HEK293 (cell line): ENCODE results near the gene BHLHE23.

Source experiments
- CTCF ChIA-PET: fragments of 350-600 bp; formaldehyde crosslinking; extraction: SDS; loops from one replicate; lab custom pipeline; 2021; ENCODE audit warnings: antibody characterized with exemption; lab: Yijun Ruan, JAX
- POLR2A ChIA-PET: fragments of 300-600 bp; formaldehyde crosslinking; extraction: SDS; loops from one replicate; lab custom pipeline; 2020; ENCODE audit warnings: antibody characterized with exemption, inconsistent platforms; lab: Yijun Ruan, JAX
- H3K27ac ChIP-seq: fragments of 200-500 bp; sonication (Bioruptor generic); 2 replicates; pipeline ENCODE4 v1.5.1; 2014; ENCODE audit warnings: low read depth, low read length, control low read depth, inconsistent platforms; ENCODE audit errors: extremely low read depth
- H3K36me3 ChIP-seq, 2 experiments: fragments of 200-500 bp in 1 of 2; sonication (Bioruptor generic) in 1 of 2; 1 replicate in 1 of 2; 2 replicates in 1 of 2; pipeline ENCODE4 v1.5.1; 2014 to 2017; ENCODE audit warnings: inconsistent platforms in 2 of 2, low read length in 2 of 2; ENCODE audit not compliant: control insufficient read depth in 2 of 2, insufficient read depth in 1 of 2
- H3K4me1 ChIP-seq: fragments of 200-500 bp; sonication (Bioruptor generic); 2 replicates; pipeline ENCODE4 v1.5.1; 2014; ENCODE audit warnings: mild to moderate bottlenecking, low read length, inconsistent platforms; ENCODE audit not compliant: control insufficient read depth, insufficient read depth
- H3K4me3 ChIP-seq: 2 replicates; pipeline ENCODE4 v1.5.1; 2011; ENCODE audit warnings: low read depth, mild to moderate bottlenecking, control low read depth, low read length, moderate library complexity
- H3K9me3 ChIP-seq: fragments of 200-500 bp; sonication (Bioruptor generic); 2 replicates; pipeline ENCODE4 v1.5.1; 2014; ENCODE audit warnings: low read depth, low read length, inconsistent platforms; ENCODE audit not compliant: control insufficient read depth, insufficient read depth
- BCL11B ChIP-seq: fragments of 450-650 bp; formaldehyde crosslinking; IDR thresholded peaks from 2 replicates; pipeline ENCODE4 v1.5.1; 2016; ENCODE audit warnings: low read depth, missing biosample characterization, missing genetic modification characterization
- GFI1B ChIP-seq: fragments of 450-650 bp; formaldehyde crosslinking; IDR thresholded peaks from 2 replicates; pipeline ENCODE4 v1.5.1; 2016; ENCODE audit warnings: missing biosample characterization, missing genetic modification characterization
- KLF16 ChIP-seq: fragments of 450-650 bp; formaldehyde crosslinking; IDR thresholded peaks from 2 replicates; pipeline ENCODE4 v1.5.1; 2017; ENCODE audit warnings: missing biosample characterization, missing genetic modification characterization
- KLF7 ChIP-seq: fragments of 450-650 bp; formaldehyde crosslinking; IDR thresholded peaks from 2 replicates; pipeline ENCODE4 v1.5.1; 2016; ENCODE audit warnings: missing biosample characterization, missing genetic modification characterization, borderline replicate concordance
- SETDB1 ChIP-seq: IDR thresholded peaks from one replicate; pipeline ENCODE4 v1.6.1; 2017; ENCODE audit warnings: mild to moderate bottlenecking, low read length, moderate library complexity, mixed read lengths; ENCODE audit not compliant: insufficient read length
- TCF7L2 ChIP-seq: IDR thresholded peaks from 2 replicates; pipeline ENCODE4 v1.6.1; 2011; ENCODE audit warnings: low read depth, mild to moderate bottlenecking, inconsistent platforms, low read length, moderate library complexity, borderline replicate concordance
- ZNF114 ChIP-seq: fragments of 450-650 bp; formaldehyde crosslinking; IDR thresholded peaks from 2 replicates; pipeline ENCODE4 v1.5.0; 2017; ENCODE audit warnings: missing biosample characterization, missing genetic modification characterization
- ZNF335 ChIP-seq: fragments of 450-650 bp; formaldehyde crosslinking; conservative IDR thresholded peaks from 2 replicates; pipeline ENCODE4 v1.5.1; 2016; ENCODE audit warnings: missing biosample characterization, missing genetic modification characterization
- ZNF768 ChIP-seq: fragments of 450-650 bp; formaldehyde crosslinking; IDR thresholded peaks from 2 replicates; pipeline ENCODE4 v1.5.1; 2018; ENCODE audit warnings: missing biosample characterization, mild to moderate bottlenecking, missing genetic modification characterization
- TF ChIP-seq, protein P1 (sequence below): fragments of 450-650 bp; formaldehyde crosslinking; IDR thresholded peaks from 2 replicates; pipeline ENCODE4 v1.5.1; 2016; ENCODE audit warnings: missing biosample characterization, missing genetic modification characterization
- TF ChIP-seq, protein P2 (sequence below): fragments of 450-650 bp; formaldehyde crosslinking; IDR thresholded peaks from 2 replicates; pipeline ENCODE4 v1.5.1; 2016; ENCODE audit warnings: missing biosample characterization, missing genetic modification characterization, borderline replicate concordance
- TF ChIP-seq, protein P3 (sequence below): fragments of 450-650 bp; formaldehyde crosslinking; IDR thresholded peaks from 2 replicates; pipeline ENCODE4 v1.5.1; 2016; ENCODE audit warnings: missing biosample characterization, missing genetic modification characterization
- TF ChIP-seq, protein P4 (sequence below): fragments of 450-650 bp; formaldehyde crosslinking; conservative IDR thresholded peaks from 2 replicates; pipeline ENCODE4 v1.5.1; 2016; ENCODE audit warnings: low read depth, missing biosample characterization, missing genetic modification characterization
- TF ChIP-seq, protein P5 (sequence below): fragments of 450-650 bp; formaldehyde crosslinking; IDR thresholded peaks from 2 replicates; pipeline ENCODE4 v1.5.1; 2016; ENCODE audit warnings: missing biosample characterization, missing genetic modification characterization
- TF ChIP-seq, protein P6 (sequence below): fragments of 450-650 bp; formaldehyde crosslinking; conservative IDR thresholded peaks from 2 replicates; pipeline ENCODE4 v1.5.1; 2016; ENCODE audit warnings: low read depth, missing biosample characterization, missing genetic modification characterization

BHLHE23 gene

DNA sequence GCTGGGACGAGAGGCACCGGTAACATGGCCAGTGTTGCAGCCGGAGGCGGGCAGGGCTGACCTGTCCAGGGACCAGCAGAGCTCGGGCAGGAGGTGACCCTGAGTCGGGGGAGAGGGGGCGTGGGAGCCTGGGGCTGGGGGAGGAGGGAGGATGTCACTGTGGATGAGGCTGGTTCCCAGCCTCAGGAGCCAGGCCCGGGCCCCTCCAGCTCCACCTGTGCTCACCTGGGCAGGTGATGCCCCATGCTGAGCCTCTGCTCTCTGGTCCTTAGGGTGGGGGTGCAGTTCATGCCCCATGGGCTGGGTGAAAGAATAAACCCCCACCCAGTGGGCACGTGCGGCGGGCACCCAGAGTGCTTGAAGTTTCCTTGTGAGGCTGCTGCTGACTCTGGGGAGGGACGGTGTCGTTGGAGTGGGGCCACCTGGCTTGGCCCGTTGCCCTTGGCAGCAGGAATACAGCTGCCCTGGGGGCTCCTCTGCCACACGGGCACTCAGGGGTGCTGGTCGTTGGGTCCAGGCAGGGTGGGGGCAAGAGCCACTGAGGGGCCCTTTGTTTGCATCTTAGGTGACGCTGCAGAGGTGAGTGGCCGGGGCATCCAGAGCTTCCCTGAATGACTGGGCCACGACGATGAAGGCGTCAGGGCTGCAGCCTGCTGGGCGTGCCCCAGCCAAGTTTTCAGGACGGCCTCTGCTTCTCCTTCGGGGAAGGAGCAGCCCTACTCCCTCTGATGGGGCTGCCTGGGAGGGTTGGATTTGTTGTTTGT lies 24.7 kb upstream of the BHLHE23 start (continued):
- TF ChIP-seq, protein P1, sequence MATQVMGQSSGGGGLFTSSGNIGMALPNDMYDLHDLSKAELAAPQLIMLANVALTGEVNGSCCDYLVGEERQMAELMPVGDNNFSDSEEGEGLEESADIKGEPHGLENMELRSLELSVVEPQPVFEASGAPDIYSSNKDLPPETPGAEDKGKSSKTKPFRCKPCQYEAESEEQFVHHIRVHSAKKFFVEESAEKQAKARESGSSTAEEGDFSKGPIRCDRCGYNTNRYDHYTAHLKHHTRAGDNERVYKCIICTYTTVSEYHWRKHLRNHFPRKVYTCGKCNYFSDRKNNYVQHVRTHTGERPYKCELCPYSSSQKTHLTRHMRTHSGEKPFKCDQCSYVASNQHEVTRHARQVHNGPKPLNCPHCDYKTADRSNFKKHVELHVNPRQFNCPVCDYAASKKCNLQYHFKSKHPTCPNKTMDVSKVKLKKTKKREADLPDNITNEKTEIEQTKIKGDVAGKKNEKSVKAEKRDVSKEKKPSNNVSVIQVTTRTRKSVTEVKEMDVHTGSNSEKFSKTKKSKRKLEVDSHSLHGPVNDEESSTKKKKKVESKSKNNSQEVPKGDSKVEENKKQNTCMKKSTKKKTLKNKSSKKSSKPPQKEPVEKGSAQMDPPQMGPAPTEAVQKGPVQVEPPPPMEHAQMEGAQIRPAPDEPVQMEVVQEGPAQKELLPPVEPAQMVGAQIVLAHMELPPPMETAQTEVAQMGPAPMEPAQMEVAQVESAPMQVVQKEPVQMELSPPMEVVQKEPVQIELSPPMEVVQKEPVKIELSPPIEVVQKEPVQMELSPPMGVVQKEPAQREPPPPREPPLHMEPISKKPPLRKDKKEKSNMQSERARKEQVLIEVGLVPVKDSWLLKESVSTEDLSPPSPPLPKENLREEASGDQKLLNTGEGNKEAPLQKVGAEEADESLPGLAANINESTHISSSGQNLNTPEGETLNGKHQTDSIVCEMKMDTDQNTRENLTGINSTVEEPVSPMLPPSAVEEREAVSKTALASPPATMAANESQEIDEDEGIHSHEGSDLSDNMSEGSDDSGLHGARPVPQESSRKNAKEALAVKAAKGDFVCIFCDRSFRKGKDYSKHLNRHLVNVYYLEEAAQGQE: no peak
- no peak for TF ChIP-seq SETDB1
- TF ChIP-seq, protein P2, sequence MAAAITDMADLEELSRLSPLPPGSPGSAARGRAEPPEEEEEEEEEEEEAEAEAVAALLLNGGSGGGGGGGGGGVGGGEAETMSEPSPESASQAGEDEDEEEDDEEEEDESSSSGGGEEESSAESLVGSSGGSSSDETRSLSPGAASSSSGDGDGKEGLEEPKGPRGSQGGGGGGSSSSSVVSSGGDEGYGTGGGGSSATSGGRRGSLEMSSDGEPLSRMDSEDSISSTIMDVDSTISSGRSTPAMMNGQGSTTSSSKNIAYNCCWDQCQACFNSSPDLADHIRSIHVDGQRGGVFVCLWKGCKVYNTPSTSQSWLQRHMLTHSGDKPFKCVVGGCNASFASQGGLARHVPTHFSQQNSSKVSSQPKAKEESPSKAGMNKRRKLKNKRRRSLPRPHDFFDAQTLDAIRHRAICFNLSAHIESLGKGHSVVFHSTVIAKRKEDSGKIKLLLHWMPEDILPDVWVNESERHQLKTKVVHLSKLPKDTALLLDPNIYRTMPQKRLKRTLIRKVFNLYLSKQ (tag by site-specific recombination): no peak
- TF ChIP-seq ZNF114 (tag by site-specific recombination): no peak
- TF ChIP-seq ZNF335 (tag by site-specific recombination): no peak
- no peak for TF ChIP-seq GFI1B (tag by site-specific recombination)
- TF ChIP-seq, all 188 proteins: peak for 0

DNA sequence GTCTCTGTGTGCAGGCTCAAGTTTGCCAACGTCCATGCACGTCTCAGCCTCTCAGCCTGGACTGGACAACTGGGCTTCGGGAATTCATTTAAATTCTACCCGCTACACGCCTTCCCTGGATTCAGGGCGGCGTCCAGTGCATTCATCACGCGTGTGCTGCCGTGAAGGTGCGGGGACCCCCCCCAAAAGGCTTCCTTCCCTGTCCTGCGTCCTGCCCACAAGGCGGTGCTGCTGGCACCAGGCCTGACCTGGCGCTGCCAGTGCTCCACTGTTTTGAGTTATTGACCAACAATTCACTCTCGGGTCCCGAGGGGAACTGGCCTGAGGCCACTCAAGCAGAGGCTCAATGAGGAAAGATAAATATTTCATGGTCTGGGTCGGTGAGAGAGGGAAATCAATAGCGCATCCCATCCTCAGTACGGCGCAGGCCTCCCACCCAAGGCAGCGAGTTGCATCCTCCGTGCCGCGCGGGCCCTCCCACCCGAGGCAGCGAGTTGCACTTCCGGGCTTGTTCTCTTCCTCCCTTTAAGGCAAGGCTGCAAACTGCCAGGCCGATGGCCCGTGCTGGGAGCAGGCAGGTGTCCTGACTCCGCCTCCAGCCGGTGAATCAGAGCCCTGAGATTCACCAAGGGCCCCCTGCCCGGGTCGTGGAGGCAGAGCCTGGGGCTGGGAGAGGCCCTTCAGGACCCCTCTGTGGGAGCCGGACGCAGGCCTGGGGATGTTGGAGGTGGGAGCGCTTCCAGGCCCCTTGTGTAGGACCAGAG lies 22.8 kb upstream of the BHLHE23 start:
- no peaks in the 10 kb centered on the region for H3K4me1 ChIP-seq
- ChIA-PET CTCF (no interaction called here), POLR2A (no interaction called here)
- no peaks in the 10 kb centered on the region for H3K9me3 ChIP-seq
- H3K27ac ChIP-seq: no peak overlapping the region
- H3K36me3 ChIP-seq: no peaks in the 10 kb centered on the region
- H3K4me3 ChIP-seq: no peak overlapping the region
- TF ChIP-seq, protein P3, sequence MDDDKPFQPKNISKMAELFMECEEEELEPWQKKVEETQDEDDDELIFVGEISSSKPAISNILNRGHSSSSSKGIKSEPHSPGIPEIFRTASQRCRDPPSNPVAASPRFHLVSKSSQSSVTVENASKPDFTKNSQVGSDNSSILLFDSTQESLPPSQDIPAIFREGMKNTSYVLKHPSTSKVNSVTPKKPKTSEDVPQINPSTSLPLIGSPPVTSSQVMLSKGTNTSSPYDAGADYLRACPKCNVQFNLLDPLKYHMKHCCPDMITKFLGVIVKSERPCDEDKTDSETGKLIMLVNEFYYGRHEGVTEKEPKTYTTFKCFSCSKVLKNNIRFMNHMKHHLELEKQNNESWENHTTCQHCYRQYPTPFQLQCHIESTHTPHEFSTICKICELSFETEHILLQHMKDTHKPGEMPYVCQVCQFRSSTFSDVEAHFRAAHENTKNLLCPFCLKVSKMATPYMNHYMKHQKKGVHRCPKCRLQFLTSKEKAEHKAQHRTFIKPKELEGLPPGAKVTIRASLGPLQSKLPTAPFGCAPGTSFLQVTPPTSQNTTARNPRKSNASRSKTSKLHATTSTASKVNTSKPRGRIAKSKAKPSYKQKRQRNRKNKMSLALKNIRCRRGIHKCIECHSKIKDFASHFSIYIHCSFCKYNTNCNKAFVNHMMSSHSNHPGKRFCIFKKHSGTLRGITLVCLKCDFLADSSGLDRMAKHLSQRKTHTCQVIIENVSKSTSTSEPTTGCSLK (tag by site-specific recombination): no peak
- TF ChIP-seq, protein P4, sequence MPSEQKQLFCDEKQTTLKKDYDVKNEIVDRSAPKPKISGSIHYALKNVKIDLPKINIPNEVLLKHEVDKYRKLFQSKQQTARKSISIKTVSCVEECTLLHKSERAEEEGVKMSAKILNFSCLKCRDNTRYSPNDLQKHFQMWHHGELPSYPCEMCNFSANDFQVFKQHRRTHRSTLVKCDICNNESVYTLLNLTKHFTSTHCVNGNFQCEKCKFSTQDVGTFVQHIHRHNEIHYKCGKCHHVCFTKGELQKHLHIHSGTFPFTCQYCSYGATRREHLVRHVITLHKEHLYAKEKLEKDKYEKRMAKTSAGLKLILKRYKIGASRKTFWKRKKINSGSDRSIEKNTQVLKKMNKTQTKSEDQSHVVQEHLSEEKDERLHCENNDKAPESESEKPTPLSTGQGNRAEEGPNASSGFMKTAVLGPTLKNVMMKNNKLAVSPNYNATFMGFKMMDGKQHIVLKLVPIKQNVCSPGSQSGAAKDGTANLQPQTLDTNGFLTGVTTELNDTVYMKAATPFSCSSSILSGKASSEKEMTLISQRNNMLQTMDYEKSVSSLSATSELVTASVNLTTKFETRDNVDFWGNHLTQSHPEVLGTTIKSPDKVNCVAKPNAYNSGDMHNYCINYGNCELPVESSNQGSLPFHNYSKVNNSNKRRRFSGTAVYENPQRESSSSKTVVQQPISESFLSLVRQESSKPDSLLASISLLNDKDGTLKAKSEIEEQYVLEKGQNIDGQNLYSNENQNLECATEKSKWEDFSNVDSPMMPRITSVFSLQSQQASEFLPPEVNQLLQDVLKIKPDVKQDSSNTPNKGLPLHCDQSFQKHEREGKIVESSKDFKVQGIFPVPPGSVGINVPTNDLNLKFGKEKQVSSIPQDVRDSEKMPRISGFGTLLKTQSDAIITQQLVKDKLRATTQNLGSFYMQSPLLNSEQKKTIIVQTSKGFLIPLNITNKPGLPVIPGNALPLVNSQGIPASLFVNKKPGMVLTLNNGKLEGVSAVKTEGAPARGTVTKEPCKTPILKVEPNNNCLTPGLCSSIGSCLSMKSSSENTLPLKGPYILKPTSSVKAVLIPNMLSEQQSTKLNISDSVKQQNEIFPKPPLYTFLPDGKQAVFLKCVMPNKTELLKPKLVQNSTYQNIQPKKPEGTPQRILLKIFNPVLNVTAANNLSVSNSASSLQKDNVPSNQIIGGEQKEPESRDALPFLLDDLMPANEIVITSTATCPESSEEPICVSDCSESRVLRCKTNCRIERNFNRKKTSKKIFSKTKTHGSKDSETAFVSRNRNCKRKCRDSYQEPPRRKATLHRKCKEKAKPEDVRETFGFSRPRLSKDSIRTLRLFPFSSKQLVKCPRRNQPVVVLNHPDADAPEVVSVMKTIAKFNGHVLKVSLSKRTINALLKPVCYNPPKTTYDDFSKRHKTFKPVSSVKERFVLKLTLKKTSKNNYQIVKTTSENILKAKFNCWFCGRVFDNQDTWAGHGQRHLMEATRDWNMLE (tag by site-specific recombination): no peak
- TF ChIP-seq ZNF768 (no peak), BCL11B (tag by site-specific recombination) (no peak), KLF7 (tag by site-specific recombination) (no peak), TCF7L2 (no peak), KLF16 (tag by site-specific recombination) (no peak)
- TF ChIP-seq, protein P5, sequence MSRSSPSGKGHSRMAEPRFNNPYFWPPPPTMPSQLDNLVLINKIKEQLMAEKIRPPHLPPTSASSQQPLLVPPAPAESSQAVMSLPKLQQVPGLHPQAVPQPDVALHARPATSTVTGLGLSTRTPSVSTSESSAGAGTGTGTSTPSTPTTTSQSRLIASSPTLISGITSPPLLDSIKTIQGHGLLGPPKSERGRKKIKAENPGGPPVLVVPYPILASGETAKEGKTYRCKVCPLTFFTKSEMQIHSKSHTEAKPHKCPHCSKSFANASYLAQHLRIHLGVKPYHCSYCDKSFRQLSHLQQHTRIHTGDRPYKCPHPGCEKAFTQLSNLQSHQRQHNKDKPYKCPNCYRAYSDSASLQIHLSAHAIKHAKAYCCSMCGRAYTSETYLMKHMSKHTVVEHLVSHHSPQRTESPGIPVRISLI (tag by site-specific recombination): no peak
- TF ChIP-seq, protein P6, sequence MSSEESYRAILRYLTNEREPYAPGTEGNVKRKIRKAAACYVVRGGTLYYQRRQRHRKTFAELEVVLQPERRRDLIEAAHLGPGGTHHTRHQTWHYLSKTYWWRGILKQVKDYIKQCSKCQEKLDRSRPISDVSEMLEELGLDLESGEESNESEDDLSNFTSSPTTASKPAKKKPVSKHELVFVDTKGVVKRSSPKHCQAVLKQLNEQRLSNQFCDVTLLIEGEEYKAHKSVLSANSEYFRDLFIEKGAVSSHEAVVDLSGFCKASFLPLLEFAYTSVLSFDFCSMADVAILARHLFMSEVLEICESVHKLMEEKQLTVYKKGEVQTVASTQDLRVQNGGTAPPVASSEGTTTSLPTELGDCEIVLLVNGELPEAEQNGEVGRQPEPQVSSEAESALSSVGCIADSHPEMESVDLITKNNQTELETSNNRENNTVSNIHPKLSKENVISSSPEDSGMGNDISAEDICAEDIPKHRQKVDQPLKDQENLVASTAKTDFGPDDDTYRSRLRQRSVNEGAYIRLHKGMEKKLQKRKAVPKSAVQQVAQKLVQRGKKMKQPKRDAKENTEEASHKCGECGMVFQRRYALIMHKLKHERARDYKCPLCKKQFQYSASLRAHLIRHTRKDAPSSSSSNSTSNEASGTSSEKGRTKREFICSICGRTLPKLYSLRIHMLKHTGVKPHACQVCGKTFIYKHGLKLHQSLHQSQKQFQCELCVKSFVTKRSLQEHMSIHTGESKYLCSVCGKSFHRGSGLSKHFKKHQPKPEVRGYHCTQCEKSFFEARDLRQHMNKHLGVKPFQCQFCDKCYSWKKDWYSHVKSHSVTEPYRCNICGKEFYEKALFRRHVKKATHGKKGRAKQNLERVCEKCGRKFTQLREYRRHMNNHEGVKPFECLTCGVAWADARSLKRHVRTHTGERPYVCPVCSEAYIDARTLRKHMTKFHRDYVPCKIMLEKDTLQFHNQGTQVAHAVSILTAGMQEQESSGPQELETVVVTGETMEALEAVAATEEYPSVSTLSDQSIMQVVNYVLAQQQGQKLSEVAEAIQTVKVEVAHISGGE: no peak
